ENCODE results near the gene IVD.
A peak's percentile ranks its signal among the peaks of the same experiment; 100 is the strongest.

The IVD gene

GRCh38 chr15:40420071-40420713 is 14.6 kb downstream of the IVD start:
- TF ChIP-seq, protein P1, sequence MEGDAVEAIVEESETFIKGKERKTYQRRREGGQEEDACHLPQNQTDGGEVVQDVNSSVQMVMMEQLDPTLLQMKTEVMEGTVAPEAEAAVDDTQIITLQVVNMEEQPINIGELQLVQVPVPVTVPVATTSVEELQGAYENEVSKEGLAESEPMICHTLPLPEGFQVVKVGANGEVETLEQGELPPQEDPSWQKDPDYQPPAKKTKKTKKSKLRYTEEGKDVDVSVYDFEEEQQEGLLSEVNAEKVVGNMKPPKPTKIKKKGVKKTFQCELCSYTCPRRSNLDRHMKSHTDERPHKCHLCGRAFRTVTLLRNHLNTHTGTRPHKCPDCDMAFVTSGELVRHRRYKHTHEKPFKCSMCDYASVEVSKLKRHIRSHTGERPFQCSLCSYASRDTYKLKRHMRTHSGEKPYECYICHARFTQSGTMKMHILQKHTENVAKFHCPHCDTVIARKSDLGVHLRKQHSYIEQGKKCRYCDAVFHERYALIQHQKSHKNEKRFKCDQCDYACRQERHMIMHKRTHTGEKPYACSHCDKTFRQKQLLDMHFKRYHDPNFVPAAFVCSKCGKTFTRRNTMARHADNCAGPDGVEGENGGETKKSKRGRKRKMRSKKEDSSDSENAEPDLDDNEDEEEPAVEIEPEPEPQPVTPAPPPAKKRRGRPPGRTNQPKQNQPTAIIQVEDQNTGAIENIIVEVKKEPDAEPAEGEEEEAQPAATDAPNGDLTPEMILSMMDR (IDR thresholded peaks at IDR 0.05), result no peak

DNA sequence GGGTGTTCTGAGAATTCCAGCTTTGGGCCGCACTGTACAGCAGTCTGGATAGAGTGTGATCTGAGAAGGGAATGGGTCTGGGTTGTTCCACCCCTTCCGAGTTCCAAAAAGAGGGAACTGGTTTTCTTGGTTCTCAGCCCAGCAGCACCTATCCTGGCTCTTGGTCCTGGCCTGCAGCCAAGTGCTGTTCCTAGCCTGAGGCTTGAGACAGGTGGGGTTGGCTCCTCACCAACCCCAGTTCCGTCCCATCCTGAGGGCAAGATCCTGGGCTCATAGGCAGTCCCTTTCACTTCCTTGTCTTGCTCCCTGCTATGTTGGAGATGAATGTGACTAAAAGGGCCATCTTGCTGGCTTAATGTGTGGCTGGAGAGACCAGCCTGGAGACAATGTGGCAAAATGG is 15.2 kb downstream of the IVD start:
- TF ChIP-seq, protein P1 (IDR thresholded peaks at IDR 0.05), result no peak

DNA sequence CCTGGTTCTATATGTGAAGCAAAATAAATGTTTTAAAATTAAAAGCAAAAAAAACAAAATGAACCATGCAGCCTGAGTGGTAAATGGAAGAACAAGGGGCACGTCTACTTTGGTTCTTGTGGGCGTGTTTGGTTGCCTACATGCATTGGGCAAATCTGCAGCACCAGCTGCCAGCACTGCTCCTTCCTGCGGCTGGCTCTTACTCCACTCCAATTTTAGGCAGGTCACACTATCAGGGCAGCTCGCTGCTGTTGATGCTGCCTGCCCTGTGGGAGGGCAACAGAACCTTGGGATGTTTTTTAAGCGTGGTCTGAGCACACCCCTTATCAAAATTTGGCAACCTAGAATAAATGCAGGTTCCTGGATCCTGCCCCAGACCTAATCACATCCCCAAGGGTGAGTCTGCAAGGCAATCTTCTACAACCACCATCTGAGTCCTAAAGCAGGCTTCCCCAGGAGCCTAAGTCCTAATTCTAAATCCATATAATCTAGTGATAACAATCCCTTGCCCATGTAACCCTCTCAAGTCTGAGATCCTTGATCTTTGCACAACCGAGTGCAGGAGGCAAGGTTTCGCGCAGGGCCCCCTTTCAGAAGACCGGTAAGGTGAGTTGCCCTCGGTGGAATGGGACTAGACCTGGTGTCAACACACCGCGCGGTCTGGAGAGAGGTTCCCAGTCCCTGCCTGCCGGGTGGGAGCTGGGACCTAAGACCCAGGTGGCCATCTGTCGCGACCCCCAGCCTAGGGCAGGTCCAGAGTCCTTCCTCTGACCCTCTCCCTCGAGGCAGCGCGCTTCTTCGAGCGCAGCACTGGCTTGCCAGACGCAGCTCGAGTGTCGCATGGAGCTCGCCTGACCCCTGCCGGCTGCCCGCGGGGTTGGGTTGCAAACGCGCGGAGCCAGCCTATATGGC is 15.9 kb downstream of the IVD start:
- TF ChIP-seq, protein P1 (IDR thresholded peaks at IDR 0.05), result peak; percentile 96

GRCh38 chr15:40424483-40425115 is 19.0 kb downstream of the IVD start:
- TF ChIP-seq, protein P1 (IDR thresholded peaks at IDR 0.05), result no peak

GRCh38 chr15:40425681-40426080 is 20.1 kb downstream of the IVD start:
- TF ChIP-seq, protein P1 (IDR thresholded peaks at IDR 0.05), result no peak

DNA sequence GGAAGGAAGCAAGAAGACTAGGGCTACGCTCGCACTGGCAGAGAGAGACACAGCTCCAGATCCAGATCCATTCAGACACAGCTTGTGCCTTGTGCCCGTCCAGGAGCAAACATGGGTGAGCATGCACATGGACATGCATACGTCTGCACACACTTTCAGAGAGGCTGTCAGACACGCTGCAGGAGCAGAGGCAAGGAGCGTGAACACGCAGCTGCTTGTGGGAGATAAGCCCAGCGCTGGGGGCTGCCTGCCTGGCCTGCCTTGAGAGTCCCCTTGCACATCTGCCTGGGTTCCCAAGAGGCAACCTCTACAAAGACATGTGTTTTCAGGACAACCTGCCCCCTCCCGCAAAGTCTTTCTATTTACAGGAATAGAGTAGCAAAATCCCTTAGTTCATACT is 21.6 kb downstream of the IVD start:
- TF ChIP-seq, protein P1 (IDR thresholded peaks at IDR 0.05), result no peak

DNA sequence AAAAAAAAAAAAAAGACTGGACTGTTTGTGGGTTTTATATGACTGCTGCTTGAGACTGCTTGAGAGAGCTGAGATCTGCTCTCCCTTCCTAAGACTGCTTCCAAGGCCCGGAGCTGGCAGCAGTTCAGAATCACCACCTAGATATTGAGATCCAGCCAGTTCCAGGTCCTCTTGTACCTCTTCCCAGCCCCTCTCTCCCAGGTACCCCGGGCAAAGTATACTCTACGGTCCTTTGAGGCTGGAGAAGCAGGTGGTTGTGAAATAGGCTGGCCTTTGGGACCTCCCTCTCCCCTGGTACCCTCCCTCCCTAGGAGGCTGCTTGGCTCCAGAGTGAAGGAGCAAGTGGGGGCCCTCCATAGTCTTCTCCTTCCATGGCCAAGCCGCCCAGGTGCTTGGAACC is 22.6 kb downstream of the IVD start:
- TF ChIP-seq, protein P1 (IDR thresholded peaks at IDR 0.05), result no peak
